ENCODE measurements around the gene CD81.
"Not testable (repeated sequence)": the region's sequence is repeated elsewhere in the genome, so short reads cannot be mapped to it uniquely, and the experiment has no call there.

DNA sequence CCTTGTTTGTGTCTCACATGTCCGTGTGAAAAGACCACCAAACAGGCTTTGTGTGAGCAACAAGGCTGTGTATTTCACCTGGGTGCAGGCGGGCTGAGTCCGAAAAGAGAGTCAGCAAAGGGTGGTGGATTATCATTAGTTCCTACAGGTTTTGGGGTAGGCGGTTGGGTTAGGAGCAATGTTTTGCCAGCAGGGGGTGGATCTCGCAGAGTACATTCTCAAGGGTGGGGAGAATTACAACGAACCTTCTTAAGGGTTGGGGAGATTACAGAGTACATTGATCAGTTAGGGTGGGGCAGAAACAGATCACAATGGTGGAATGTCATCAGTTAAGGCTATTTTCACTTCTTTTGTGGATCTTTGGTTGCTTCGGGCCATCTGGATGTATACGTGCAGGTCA lies 38.4 kb upstream of the CD81 start:
- not testable (repeated sequence) for TF ChIP-seq EZH2phosphoT487 (IDR thresholded peaks at IDR 0.05; ENCODE audit: borderline replicate concordance, low read length)
- TF ChIP-seq, protein P1, sequence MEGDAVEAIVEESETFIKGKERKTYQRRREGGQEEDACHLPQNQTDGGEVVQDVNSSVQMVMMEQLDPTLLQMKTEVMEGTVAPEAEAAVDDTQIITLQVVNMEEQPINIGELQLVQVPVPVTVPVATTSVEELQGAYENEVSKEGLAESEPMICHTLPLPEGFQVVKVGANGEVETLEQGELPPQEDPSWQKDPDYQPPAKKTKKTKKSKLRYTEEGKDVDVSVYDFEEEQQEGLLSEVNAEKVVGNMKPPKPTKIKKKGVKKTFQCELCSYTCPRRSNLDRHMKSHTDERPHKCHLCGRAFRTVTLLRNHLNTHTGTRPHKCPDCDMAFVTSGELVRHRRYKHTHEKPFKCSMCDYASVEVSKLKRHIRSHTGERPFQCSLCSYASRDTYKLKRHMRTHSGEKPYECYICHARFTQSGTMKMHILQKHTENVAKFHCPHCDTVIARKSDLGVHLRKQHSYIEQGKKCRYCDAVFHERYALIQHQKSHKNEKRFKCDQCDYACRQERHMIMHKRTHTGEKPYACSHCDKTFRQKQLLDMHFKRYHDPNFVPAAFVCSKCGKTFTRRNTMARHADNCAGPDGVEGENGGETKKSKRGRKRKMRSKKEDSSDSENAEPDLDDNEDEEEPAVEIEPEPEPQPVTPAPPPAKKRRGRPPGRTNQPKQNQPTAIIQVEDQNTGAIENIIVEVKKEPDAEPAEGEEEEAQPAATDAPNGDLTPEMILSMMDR (IDR thresholded peaks at IDR 0.05; ENCODE audit: low read depth, low read length, poor library complexity, severe bottlenecking): not testable (repeated sequence)
